Measurements from ENCODE around the gene SPOCK1.
"Not testable (repeated sequence)": the region's sequence is repeated elsewhere in the genome, so short reads cannot be mapped to it uniquely, and the experiment has no call there.

The SPOCK1 gene

GRCh38 chr5:137498736-137499505, at the start of gene SPOCK1:
Gene SPOCK1 (minus strand): TSS chr5:137499326.
- peak; percentile 21 for DNase-seq (ENCODE audit: low read depth)

DNA sequence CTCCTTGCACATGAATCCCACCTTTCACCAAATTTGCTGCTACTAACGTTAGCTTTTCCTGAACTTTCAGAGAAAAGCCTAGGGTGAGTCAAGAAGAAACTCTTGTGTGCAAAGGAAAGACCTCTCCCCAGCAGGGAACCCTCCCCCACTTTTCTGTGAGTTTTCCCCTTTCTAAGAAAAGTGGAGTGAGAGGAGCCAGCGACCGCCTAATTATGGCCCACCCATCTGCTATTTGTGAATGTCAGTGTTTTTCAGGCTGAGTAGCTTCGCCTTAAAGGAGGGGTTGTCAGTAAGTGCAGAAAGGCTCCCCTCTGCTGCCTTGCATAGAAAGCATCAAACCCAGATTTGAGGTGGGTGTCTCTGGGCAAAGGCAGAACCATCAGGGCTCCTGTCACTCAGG, 46.8 kb upstream of the SPOCK1 start:
- no peak for DNase-seq (ENCODE audit: low read depth)

DNA sequence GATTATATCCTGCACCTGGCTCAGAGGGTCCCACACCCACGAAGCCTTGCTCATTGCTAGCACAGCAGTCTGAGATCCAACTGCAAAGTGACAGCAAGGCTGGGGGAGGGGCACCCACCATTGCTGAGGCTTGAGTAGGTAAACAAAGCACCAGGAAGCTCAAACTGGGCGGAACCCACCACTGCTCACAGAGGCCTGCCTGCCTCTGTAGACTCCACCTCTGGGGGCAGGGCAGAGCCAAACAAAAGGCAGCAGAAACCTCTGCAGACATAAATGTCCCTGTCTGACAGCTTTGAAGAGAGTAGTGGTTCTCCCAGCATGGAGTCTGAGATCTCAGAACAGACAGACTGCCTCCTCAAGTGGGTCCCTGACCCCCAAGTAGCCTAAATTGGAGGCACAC, 36.3 kb upstream of the SPOCK1 start:
- DNase-seq (ENCODE audit: low read depth): not testable (repeated sequence)

DNA sequence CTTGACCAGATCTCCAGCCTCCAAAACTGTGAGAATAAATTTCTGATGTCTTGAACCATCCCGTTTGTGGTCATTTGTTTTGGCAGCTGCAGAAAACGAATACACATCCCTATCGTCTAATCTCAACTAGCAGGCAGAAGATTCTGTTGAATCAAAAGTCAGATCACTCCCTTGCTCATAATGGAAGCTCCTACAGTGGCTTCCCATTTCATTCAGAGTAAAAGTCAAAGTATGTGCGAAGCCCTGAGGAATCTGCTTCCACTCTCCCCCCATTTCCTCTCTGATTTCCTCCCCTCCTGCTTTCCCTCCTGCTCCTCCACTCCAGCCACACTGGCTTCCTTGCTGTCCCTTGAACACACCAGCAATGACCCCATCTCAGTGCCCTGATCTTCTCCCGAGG, 34.8 kb upstream of the SPOCK1 start:
- DNase-seq (ENCODE audit: low read depth): no peak

DNA sequence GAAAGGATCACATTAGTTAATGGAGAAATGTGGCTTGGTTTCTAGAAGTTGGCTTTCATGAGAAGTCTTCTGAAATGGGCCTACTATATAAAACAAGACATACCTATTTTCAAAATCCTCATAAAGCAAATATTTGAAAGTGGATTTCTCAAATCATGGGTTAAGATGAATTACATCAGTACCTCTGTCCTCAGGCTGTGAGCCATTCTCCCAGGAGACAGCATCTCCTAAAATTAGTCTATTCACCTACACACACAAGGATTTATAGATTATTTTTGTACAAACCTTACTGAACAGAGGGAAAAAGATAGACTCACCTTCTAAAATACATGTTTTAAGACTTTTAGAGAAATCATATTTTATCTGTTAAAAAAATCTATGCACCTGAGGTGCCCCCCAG, 32.1 kb upstream of the SPOCK1 start:
- no peak for DNase-seq (ENCODE audit: low read depth)

- DNase-seq (ENCODE audit: low read depth): no peak
Observed at GRCh38 chr5:137521246-137521645, 22.1 kb upstream of the SPOCK1 start.

- no peak for DNase-seq (ENCODE audit: low read depth)
Observed at GRCh38 chr5:137516961-137517360, 17.8 kb upstream of the SPOCK1 start.

GRCh38 chr5:137516251-137516797, 17.2 kb upstream of the SPOCK1 start:
- no peak for DNase-seq (ENCODE audit: low read depth)

GRCh38 chr5:137515238-137515637, 16.1 kb upstream of the SPOCK1 start:
- DNase-seq (ENCODE audit: low read depth): no peak

DNA sequence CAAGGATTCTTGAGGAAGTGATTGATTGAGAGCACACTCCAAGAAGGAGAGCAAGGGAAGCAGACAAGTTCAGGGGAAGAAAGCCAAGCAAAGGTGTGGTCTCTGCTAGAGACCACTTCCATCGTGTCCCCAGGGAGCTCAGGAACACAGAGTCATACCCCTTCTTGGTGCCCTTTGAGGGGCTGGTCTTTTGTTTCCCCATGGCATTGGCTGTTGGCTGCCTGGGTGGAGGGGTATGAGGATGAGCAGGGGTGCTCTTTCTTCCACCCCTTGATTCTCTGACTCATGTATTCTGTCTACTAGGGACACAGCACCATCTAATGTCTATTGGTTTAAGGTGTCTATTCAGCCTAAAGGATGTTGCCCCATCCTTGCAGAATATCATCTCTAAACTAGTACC, 11.5 kb upstream of the SPOCK1 start:
- no peak for DNase-seq (ENCODE audit: low read depth)

DNA sequence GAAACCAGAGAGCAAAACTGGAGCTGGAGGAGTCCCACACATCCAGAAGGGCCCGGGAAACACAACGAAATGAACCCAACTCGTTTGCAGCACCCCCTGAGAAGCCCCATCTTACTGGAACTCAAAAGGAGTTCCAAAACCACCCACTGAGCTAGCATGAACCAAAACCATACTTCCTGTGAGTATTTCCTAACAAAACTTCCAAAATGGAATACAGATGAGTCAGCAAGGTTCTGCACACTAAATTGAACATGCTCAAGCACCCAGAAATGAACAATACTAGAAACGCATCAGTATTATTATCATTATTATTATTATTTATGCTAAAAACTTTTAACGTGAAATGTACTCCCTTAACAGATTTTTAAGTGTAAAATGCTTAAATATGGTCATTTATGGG, 8.0 kb upstream of the SPOCK1 start:
- DNase-seq (ENCODE audit: low read depth): no peak

- DNase-seq (ENCODE audit: low read depth): no peak
Observed at GRCh38 chr5:137506296-137506695, 7.2 kb upstream of the SPOCK1 start.

DNA sequence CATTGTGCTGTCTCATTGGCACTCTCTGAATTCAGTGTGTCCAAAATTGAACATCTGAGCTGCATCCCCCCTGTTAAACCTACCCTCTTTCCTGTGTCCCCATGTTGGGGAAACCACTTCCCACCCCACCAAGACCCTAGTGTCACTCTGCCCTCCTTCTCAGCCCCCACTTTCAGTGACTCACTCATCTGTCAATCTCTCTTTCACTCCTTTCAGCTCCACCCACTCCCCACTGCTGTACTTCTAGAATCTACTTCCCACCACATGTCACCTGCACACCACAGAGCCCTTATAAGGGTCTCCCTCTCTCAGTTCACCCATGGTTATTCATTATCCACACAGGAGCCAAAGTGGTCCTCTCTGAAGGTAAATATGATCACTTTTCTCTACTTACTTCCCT, 5.8 kb upstream of the SPOCK1 start:
- no peak for DNase-seq (ENCODE audit: low read depth)

- no peak for DNase-seq (ENCODE audit: low read depth)
Observed at GRCh38 chr5:137503456-137503855, 4.3 kb upstream of the SPOCK1 start.

- DNase-seq (ENCODE audit: low read depth): no peak
Observed at GRCh38 chr5:137502632-137503031, 3.5 kb upstream of the SPOCK1 start.

DNA sequence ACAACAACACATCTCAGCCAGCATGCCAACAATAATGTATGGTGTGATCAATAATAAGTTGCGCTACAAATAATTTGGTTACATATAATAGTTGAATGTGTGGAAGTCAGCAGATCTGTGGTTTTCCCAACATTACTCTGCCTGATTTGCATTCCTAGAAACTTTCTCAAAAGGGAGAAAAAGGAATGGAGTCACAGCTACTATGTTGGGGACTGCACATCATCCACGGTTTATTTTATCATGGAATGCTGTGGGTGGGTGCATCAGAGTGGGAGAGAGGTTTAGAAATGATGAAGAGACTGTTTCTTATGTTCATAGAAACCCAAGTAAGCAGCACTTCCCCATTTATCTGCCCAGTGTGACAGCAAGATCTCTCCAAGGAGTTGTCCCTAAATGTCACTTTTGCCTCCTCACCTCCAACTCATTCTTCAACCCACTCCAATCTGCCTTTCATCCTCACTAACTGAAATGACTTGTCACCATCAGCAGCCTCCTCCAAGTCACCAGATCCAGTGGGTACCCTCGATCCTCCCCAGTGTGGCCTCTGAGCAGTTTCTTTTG, 2.8 kb upstream of the SPOCK1 start:
- DNase-seq (ENCODE audit: low read depth): no peak

- no peak for DNase-seq (ENCODE audit: low read depth)
Observed at GRCh38 chr5:137501226-137501625, 2.1 kb upstream of the SPOCK1 start.

DNA sequence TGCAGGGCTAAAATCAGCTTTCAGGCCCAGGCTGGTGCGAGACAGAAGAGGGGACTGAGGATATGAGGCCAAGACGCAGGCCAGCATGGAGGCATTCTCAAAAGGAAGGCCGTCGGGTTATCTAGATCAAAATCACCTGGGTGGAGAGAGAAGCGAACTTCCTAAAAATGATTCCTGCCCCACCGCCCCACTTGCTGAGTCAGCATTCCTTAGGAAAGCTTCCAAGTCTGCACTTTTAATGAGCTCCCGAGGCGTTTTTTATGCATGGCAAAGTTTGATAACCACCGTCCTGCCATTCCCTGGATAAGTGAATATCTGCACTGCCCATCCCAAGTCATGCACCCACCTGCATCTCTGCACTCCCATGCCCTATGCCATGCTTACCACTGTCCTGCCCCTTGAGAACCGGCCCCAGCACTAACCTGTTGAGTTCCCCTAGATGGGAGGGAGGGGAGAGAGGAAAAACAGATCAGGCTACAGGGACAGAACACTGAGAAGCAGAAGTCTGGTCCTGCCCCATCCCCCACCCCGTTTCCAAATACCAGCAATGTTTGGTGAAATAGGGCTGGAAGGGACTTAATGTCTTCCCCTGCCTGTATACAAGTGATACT, 1.6 kb upstream of the SPOCK1 start:
- DNase-seq (ENCODE audit: low read depth): no peak

GRCh38 chr5:137499506-137499847, 351 bp upstream of the SPOCK1 start:
- DNase-seq (ENCODE audit: low read depth): not testable (repeated sequence)

- no peak for DNase-seq (ENCODE audit: low read depth)
Observed at GRCh38 chr5:137498301-137498735, 808 bp downstream of the SPOCK1 start.

DNA sequence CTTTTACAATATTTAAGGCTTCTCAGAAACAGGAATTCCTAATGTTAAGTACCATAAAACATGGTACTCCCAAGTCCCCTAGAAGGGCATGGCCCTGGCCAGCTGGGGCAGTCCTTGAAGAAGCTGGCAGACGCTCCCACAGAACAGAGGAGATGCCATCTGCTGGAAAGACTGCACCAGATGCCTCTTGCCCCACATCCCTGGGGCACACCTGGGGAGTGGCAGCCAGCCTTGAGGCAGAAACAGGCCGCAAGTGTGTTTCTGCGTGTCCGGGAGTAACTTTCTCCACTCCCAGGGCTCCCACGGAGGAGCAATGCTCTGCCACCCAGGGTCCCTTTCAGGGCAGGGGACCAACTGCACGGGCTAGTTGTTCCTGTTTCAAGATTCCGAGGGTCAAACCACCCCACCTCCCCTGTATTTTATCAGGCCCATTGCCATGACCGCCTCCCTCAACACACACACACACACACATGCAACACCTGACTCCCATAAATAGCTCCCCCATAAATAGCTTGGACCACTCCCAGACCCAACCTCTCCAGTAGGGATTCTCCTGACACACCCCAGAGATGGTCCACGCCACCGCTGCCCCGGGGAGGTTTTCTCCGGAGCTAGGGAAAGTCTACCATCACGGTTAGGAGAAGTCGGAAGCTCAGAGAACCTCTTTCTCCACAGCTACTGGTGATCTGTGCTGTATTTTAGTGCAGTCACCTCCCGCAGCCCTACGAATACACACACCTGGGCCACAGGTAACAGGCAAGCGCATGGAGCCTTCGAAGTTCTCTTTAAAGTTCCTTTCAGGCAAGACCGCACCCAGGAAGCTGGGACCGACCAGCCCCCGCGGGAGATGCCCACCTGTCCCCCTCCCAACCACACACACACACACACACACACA, 1.5 kb downstream of the SPOCK1 start:
- DNase-seq (ENCODE audit: low read depth): no peak

DNA sequence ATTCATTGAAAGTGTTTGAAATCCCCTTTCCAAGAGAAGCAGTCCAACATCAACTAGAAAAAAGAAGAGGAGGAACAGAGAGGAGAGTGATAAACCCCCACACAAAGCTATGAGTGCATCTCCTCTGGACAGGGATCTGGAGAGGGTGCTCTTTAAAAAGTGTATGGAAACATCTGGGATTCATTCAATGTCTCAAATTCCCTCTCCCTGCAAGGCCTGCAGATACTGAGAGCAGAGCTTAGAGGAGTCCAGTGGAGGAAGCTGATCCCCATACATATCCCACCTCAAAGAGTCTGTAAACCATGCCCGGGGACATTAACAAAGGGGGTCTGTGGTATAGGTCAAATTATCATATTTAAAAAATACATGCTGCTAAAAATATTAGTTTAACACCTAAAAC, 2.2 kb downstream of the SPOCK1 start:
- no peak for DNase-seq (ENCODE audit: low read depth)

Data from stimulated activated CD8-positive, alpha-beta memory T cell treated with anti-CD3 and anti-CD28 coated beads, Interleukin-7, amount 100 ng/mL, for 24 hours (primary cell).